Islet of Langerhans (tissue), 1 donor: ENCODE data around the gene HOXC11.

Source experiments
- FAIRE-seq: peaks from one replicate; lab custom pipeline; 2011; peaks lifted over from hg19 to GRCh38; lab: Jason Lieb, UNC

Gene HOXC11

DNA sequence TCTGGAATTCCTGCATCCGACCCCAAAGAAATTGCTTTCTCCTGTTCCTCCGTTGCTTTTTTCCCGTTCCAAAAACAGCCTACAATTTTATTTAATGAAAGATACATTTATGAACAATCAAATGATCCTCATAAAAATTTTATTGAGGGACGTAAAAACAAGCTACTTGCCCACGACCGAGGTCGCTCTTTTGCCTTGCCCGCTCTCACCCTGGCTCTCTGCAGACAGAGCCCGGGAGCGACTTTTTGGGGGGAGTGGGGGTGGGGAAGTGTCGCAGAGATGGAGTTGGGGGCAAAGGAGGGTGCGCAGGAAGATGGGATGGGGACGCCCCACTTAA is 25.9 kb downstream of the HOXC11 start:
- no peak for FAIRE-seq

DNA sequence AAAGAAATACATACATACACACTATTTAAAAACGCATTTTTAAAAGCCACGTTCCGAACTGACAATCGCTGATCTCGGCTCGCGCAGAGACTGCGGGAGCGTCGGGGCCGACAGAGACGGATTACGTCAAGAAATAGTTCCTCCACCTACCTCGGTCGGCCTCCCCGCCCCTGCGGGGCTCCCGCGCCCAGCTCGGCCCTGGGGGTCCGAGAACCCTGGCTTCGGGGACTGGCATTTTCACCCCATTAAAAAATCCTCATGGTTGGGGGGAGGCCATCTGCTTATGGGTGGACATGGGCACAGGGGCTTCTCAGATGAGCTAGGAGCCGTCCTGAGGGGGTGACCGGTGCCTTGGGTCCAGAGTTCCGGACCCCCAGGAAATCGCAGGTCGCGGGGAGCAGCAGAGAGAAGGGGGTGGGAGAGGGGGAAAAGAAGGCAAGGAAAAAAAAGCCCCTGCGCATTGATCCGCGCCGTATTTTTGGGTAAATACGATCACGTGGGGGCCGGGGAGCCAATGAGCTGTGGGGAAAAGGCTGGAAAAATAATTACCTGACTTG is 26.7 kb downstream of the HOXC11 start:
- no peak for FAIRE-seq

GRCh38 chr12:54000116-54001114 is 27.5 kb downstream of the HOXC11 start, which contains the start of gene HOXC9:
Gene HOXC9, plus strand, starts transcription at chr12:54000161. Its CDS starts 28 bp downstream, at chr12:54000189.
- no peak for FAIRE-seq

GRCh38 chr12:54001283-54002187 is 28.6 kb downstream of the HOXC11 start:
- no peak for FAIRE-seq

DNA sequence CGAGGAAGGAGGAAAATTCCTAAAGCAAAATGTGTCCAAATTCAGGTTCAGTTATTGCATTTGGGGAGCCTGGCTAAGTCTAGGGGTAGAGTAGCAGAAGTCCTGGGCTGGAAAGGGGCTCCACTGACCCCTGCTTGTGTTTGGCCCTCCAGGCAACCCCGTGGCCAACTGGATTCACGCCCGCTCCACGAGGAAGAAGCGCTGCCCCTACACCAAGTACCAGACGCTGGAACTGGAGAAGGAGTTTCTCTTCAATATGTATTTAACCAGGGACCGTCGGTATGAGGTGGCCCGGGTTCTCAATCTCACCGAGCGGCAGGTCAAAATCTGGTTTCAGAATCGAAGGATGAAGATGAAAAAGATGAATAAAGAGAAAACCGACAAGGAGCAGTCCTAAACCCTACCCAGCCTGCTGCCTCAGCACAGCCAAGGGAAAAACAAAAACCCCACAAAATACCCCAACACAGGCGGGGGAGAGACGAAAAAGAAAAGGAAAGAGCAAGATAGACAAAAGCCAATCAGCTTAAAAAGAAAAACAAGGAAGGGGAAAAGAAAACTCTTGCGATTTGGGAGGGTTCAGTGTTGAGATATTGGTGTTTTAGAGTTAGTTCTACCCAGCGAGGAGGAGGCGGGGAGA is 29.5 kb downstream of the HOXC11 start:
- FAIRE-seq = no peak

GRCh38 chr12:54002915-54003389 is 30.0 kb downstream of the HOXC11 start:
- no peak for FAIRE-seq

DNA sequence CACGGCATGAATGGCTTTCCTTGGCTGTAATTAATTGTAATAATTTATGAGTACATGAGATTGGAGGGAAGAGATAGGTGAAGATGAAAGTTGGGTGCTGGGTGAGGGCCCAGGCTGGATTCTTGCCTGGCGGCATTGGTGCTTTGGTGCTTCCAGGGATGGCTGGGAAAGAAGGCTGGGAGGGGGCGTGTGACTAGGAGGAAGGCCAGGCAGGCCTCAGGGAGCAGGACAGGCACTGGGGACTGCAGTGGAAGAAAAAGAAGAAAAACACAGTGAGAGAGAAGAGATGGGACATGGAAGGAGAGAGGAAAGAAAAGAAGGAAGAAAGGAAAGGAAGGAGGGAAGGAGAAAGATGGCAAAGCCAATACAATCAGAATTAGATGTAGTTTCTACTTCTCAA is 30.7 kb downstream of the HOXC11 start:
- FAIRE-seq = no peak

DNA sequence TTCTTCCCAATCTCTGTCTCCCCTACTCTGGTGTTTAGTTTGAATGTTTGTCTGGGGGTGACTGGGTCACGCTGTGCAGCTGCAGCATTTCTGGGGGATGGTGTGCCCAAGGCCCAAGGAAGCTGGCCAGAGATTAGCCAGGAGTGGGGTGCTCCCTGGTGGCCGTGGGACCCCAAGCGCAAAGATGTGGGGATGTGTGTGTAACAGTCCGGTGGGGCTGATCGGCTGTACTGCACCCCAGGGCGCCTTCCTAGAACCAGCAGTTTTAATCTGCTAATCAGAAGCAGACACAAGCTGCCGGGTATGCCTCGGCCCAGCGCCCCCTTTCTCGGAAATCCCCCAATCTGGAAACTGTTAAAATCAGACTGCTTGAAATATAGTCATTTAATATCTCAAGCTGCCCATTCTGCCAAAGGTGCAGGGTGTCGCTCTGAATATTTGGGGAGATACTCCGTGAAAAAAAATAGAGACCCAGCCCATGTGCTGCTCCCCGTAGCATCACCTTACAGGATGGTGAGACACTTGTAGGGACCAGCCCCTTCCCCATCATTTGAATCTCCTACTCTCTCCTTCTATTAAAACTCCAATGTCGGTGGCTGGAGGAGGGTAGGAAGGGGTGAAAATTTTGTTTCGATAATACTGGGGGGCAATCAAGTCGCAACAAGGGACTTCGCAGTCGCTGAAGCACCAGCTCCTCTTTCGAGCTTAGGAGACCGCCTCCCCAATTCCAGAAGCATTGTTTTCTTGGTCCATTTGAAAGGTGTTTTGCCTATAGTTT is 31.3 kb downstream of the HOXC11 start:
- no peak for FAIRE-seq

DNA sequence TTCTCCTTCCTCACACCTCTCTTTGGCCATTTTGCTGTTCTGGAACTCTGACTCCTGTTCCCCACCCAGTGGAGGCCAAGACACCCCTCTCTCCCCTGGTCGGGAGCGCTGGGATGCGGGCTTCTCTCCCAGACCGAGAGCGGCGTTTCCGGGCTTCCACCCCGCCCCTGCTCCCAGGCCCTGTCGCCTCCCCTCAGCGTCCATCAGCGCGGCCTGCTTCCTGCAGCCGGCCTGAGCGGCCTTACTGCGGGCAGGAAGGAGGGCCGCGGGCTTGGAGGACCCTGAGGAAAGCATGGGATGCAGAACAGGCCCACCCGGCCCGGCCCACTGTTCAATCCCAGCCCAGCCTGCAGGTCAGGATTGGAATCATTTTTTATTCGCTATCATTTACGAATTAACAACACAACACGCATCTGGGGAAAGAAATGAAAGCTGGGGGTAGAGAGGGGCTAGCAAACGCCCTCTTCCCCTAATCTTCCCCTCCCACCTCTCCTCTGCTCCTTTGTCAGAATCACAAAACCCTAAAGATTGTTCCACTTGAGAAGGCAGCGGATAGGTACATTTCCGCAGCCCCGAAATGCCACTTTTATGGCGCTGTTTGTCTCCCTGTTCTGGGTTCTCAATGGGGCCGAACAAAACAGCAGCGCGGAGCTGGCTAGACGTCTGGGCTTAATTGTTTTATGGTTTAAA is 32.1 kb downstream of the HOXC11 start:
- no peak for FAIRE-seq

GRCh38 chr12:54005531-54005852 is 32.6 kb downstream of the HOXC11 start:
- FAIRE-seq = no peak

GRCh38 chr12:54005853-54006558 is 33.1 kb downstream of the HOXC11 start:
- no peak for FAIRE-seq

- FAIRE-seq = no peak
Measured at GRCh38 chr12:54006559-54007220, 33.8 kb downstream of the HOXC11 start.

GRCh38 chr12:54007538-54008259 is 34.8 kb downstream of the HOXC11 start:
- FAIRE-seq = no peak

DNA sequence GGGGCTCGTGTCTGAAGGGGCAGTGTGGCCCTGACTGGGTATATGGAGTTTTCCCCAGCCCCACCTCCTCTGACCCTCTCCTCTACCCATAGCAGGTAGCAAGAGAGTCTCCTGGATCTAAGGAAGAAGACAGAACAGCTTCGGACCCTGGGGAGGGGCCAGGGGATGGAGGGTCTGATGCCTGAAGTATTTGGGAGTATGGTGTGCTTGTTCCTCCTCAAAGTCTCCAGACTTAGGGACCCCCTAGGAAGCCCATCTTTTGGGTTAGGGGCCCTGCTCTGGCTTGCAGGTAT is 35.3 kb downstream of the HOXC11 start:
- FAIRE-seq = no peak

DNA sequence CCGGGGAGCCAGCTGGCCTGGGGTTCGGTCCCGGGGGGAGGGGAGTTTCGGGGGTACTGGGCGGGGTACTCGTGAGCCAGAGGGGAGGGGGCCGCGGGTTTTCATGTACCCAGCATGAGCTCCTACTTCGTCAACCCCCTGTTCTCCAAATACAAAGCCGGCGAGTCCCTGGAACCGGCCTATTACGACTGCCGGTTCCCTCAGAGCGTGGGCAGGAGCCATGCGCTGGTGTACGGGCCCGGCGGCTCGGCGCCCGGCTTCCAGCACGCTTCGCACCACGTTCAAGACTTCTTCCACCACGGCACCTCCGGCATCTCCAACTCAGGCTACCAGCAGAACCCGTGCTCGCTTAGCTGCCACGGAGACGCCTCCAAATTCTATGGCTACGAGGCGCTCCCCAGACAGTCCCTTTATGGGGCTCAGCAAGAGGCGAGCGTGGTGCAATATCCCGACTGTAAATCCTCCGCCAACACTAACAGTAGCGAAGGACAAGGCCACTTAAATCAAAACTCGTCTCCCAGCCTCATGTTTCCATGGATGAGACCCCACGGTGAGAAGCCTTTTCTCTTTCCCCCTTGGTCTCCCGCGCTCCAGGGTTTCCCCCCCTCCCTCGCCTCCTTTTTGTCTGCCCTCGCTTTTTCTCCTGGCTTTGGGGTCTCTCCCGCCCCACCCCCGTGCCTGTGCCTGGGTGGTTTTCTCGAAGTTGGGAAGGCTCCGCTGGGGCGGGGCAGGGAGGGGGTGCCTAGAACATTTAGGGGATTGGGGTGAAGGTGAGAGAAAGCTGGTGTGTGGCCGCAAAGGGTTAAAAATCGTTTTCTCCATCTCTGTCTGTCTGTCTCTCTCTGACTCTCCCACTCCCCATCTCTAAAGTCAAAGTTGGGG is 36.5 kb downstream of the HOXC11 start:
- no peak for FAIRE-seq

- FAIRE-seq = no peak
Measured at GRCh38 chr12:54010053-54010971, 37.4 kb downstream of the HOXC11 start.
